ENCODE data around the gene LINGO3. TPM values are rescaled to one million over a fixed set of nuclear protein-coding genes. Genes with fewer than 3 reads are reported as not detected.
A peak's percentile ranks its signal among the peaks of the same experiment; 100 is the strongest.

LINGO3 gene
- polyA plus RNA-seq, 1 donor from 2014 or later, result 2.7 TPM

GRCh38 chr19:2328401-2329148, 20.6 kb upstream of the LINGO3 start, which contains the start of the genes LSM7 and SPPL2B:
TSS of gene LSM7 (minus strand) at chr19:2328586. CDS start at chr19:2328566, 20 bp downstream.
TSS of gene SPPL2B (plus strand) at chr19:2328684. CDS start at chr19:2328710, 26 bp downstream.
- no peaks in the 10 kb centered on the region for H3K36me3 ChIP-seq (ENCODE audit: insufficient read depth, low read length)
- H3K9ac ChIP-seq (ENCODE audit: low read length), result peak within 1 kb of the TSS; percentile 89
- H3K4me3 ChIP-seq (ENCODE audit: low read length), result peak within 1 kb of the TSS; percentile 98
- H3K9me2 ChIP-seq (ENCODE audit: insufficient read depth, low read length), result no peaks in the 10 kb centered on the region
- H3K79me2 ChIP-seq (replicated peaks; ENCODE audit: insufficient read depth, low read length), result peaks cover 51% of the 10 kb centered on the region
- H3K27ac ChIP-seq (ENCODE audit: low read length), result peak within 1 kb of the TSS; percentile 89
- peak; percentile 80 for TF ChIP-seq TAF1 (IDR thresholded peaks at IDR 0.05; ENCODE audit: low read depth)
- no peak for TF ChIP-seq SMC3 (conservative IDR thresholded peaks at IDR 0.05; ENCODE audit: poor library complexity)
- TF ChIP-seq REST (IDR thresholded peaks at IDR 0.05; ENCODE audit: borderline replicate concordance), result peak; percentile 85
- peak; percentile 96 for TF ChIP-seq MXI1 (conservative IDR thresholded peaks at IDR 0.05; ENCODE audit: poor library complexity, severe bottlenecking)
- TF ChIP-seq EP300 (conservative IDR thresholded peaks at IDR 0.05; ENCODE audit: poor library complexity, severe bottlenecking), result peak; percentile 38
- TF ChIP-seq POLR2AphosphoS5 (IDR thresholded peaks at IDR 0.05), result peak; percentile 97
- no peak for TF ChIP-seq CTCF (IDR thresholded peaks at IDR 0.05; ENCODE audit: poor library complexity, severe bottlenecking)
- TF ChIP-seq EZH2 (IDR thresholded peaks at IDR 0.05; ENCODE audit: borderline replicate concordance, insufficient read depth, low read length, poor library complexity, severe bottlenecking), result no peak
- no peaks in the 10 kb centered on the region for H4K20me1 ChIP-seq (ENCODE audit: insufficient read depth)
- peak within 1 kb of the TSS; percentile 56 for H2AFZ ChIP-seq (ENCODE audit: low read depth, low read length)
- peak within 1 kb of the TSS; percentile 61 for H3K4me2 ChIP-seq (ENCODE audit: low read length)
- H3K9me3 ChIP-seq (ENCODE audit: low read length), result no peaks in the 10 kb centered on the region
- H3F3A ChIP-seq (ENCODE audit: insufficient read depth, low read length, poor library complexity, severe bottlenecking), result no peaks in the 10 kb centered on the region
- H3K27me3 ChIP-seq (ENCODE audit: insufficient read depth, low read depth, low read length), result no peaks in the 10 kb centered on the region

- Histone ChIP-seq H2AFZ (ENCODE audit: low read depth, low read length) (peak overlapping the region; percentile 19), H4K20me1 (ENCODE audit: insufficient read depth) (no peaks in the 10 kb centered on the region), H3K4me2 (ENCODE audit: low read length) (peak overlapping the region; percentile 49), H3K9me2 (ENCODE audit: insufficient read depth, low read length) (no peaks in the 10 kb centered on the region), H3K36me3 (ENCODE audit: insufficient read depth, low read length) (no peaks in the 10 kb centered on the region), H3F3A (ENCODE audit: insufficient read depth, low read length, poor library complexity, severe bottlenecking) (no peaks in the 10 kb centered on the region), H3K27ac (ENCODE audit: low read length) (peak overlapping the region; percentile 89), H3K9ac (ENCODE audit: low read length) (peak overlapping the region; percentile 89), H3K27me3 (ENCODE audit: insufficient read depth, low read depth, low read length) (no peaks in the 10 kb centered on the region), H3K79me2 (replicated peaks; ENCODE audit: insufficient read depth, low read length) (peaks cover 50% of the 10 kb centered on the region), H3K4me3 (ENCODE audit: low read length) (peak overlapping the region; percentile 98), H3K9me3 (ENCODE audit: low read length) (no peaks in the 10 kb centered on the region)
- no peak for TF ChIP-seq SMC3 (conservative IDR thresholded peaks at IDR 0.05; ENCODE audit: poor library complexity)
- peak; percentile 53 for TF ChIP-seq POLR2AphosphoS5 (IDR thresholded peaks at IDR 0.05)
Measured at GRCh38 chr19:2327773-2328400, 19.9 kb upstream of the LINGO3 start.

All from neural cell (in vitro differentiated cells).